Activated CD8-positive, alpha-beta memory T cell treated with anti-CD3 and anti-CD28 coated beads for 48 hours (primary cell): Measurements from ENCODE around the gene CABYR.

Source experiments
- DNase-seq, 3 experiments: peaks; one replicate each; pipeline ENCODE4 v3.0.0-alpha.2; 2020; ENCODE audit warnings: low read depth in 2 of 3, low spot score in 2 of 3

CABYR gene, protein sequence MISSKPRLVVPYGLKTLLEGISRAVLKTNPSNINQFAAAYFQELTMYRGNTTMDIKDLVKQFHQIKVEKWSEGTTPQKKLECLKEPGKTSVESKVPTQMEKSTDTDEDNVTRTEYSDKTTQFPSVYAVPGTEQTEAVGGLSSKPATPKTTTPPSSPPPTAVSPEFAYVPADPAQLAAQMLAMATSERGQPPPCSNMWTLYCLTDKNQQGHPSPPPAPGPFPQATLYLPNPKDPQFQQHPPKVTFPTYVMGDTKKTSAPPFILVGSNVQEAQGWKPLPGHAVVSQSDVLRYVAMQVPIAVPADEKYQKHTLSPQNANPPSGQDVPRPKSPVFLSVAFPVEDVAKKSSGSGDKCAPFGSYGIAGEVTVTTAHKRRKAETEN

GRCh38 chr18:24138789-24139616 is at the start of gene CABYR:
CABYR (plus strand) TSS chr18:24139062; CDS start chr18:24143115, 4,053 bp downstream.
- DNase-seq = peak; percentile 32 to 39 (median 37)

- DNase-seq = no peak
Observed at GRCh38 chr18:24089076-24089475, 49.8 kb upstream of the CABYR start.

DNA sequence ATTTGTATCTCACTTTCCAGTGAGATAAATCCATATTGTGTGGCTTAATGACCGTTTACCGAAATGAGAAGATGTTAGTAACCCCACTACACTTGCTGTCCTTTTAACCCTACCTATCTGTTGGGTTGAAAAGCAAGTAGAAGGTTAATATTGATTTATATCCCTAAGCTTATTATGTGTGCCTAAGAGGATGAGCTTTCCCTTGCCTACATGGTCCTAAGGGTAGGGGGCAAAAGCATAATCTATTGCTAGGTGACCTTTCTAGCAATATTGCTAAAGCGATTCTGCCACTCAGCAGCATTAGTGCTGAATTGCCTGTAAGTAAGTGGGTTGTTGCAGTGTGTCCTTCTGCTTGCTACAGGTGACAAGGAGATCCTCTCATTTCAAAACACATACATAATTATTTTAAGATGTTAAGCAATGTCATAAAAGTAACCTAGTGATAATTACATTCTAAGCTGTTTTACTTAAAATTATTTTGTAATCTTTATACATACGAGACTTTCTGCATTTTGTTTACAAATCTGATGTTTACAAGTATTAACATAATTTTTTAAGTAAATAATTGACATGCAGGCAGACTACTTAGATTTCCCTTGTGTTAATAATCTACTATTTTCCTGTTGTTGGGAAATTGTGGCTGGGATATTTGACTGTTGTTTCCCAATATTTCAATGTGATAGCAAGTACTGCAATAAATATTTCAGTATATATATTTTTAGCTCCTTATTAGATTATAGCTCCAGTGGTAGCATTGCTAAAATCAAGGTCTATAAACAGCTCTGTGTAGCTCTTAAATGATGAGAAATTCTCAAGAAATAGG is 49.1 kb upstream of the CABYR start:
- no peak for DNase-seq

- DNase-seq = no peak
Observed at GRCh38 chr18:24090876-24091275, 48.0 kb upstream of the CABYR start.

DNA sequence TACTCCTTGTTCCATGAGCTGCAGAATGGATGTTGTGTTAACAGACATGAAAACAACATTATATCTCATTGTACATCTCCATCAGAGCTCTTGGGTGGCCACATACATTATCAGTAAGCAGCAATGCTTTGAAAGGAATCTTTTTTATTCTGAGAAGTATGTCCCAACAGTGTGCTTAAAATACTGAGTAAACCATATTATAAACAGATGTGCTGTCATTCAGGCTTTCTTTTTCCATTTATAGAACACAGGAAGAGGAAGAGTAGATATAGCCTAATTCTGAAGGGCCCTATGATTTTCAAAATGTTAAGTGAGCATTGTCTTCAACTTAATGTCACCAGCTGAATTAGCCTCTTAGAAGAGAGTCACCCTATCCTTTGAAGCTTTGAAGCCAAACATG is 44.3 kb upstream of the CABYR start:
- DNase-seq = no peak

GRCh38 chr18:24095976-24096375 is 42.9 kb upstream of the CABYR start:
- no peak for DNase-seq

- DNase-seq = no peak
Observed at GRCh38 chr18:24103320-24104021, 35.4 kb upstream of the CABYR start.

GRCh38 chr18:24104486-24104885 is 34.4 kb upstream of the CABYR start:
- DNase-seq = no peak

DNA sequence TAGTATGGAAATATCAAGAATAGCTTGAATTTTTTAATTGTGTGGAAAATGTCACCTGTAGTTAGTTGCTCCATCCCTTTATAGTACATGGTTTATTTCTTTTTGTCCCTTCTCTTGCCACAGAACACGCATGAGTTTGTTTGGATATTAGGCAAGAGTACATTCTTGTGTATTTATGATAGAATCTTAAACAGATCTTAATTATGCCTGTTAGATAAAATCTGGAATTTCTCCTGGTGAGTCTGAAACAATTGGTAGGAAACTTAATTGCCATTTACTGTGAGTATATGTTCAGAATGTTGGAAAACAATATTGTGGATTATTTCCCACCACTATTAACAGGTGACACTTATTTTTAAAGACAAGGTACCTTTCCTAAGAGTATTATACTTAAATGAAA is 30.2 kb upstream of the CABYR start:
- no peak for DNase-seq

- no peak for DNase-seq
Observed at GRCh38 chr18:24111936-24112335, 26.9 kb upstream of the CABYR start.

GRCh38 chr18:24112464-24112863 is 26.4 kb upstream of the CABYR start:
- DNase-seq = no peak

- DNase-seq = no peak
Observed at GRCh38 chr18:24112874-24113615, 25.8 kb upstream of the CABYR start.

DNA sequence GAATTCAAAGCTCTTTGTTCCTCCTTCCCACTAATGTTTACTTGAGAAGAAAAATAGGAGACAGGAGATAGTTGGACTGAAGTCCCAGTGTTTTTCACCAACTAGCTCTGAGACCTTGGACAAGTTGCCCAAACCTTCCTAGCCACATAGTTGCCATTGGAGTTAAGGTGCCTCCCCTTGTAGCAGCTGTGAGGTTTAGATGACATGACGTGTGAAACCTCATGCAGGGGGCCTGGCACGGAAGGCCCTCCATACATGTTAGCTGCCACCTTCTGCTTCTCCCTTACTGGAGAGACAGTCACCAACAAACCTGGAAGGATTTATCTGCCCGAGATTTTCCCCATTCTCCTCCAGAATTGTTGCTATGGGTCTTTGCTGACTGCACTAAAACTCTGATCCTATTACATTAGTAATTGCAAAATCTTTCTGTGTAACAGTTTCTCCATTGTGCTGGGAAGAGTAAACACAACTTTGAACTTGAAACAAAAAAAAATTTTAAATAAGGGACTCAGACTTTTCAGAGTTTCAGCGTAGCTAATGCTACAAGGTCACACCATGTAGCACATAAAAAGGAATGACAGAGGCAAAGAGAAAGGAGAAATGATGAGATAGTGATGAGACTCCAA is 23.8 kb upstream of the CABYR start:
- DNase-seq = no peak

- DNase-seq = no peak
Observed at GRCh38 chr18:24115628-24116027, 23.2 kb upstream of the CABYR start.

DNA sequence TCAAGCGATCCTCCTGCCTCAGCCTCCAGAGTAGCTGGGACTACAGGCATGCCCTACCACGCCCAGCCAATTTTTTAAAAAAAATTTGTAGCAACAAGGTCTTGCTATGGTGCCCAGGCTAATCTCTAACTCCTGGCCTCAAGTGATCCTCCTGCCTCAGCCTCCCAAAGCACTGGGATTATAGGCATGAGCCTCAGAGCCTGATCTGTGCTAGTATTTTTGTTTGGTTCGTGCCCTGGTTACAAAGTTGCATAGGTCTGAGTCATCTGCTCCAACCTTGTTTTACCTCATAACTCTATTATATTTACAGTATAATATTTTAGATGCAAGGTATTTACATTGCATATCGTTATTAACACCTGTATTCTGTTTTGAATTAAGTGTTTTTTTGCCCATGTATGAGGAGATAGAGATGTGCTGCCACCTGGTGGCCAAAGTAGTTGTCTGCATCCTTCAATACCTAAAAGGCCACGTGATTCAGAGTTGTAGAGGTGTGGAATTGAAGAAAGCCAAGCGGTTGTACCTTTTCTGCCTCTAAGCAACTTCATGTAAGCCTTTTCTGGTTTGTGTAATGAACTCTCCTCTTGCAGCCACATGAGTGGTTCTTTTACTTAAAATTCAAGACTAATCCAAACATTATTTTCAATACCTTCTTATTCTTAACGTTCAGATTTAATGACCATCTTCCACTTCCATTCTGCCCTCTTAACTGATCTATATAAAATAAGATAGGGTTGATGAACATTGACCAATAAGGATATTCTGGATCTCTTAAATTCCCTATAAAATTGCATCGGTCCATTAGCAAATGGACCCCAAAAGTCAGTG is 19.9 kb upstream of the CABYR start:
- DNase-seq = peak; percentile 29 to 46 (median 40)

DNA sequence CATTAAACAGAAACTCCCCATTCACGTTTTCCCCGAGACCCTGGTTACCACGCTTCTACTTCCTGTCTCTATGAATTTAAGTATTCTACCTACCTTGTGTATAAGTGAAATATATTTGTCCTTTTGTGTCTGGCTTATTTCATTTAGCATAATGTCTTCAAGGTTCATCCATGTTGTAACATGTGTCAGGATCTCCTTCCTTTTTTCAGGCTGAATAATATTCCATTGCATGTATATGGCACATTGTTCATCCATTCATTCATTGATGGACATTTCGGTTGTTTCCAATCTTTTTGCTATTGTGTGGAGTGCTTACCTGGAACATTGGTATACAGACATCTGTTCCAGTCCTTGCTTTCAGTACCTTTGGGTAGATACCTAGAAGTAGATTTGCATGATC is 18.2 kb upstream of the CABYR start:
- DNase-seq = no peak

DNA sequence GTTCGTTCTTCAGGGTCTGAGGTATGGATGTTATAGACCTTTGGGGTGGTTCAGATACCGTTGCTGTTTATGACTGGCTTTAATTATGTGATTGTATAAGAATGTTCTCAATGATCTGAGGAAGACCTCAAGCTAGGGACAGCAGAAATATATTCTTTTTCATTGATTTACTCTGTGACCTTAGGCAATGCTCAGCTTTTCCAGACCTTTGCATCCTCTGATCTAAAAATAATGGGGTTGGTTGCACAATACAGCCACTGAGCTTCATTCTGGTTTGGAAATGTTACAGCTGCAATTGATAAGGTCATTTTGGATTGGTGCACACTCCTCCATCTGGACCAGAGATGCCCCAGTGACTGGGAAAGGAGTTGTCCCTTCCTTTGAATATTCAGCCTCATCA is 17.2 kb upstream of the CABYR start:
- no peak for DNase-seq

GRCh38 chr18:24126155-24126961 is 12.5 kb upstream of the CABYR start:
- DNase-seq = no peak
